ENCODE measurements around the gene TMA7B. TPM values are rescaled to one million over a fixed set of nuclear protein-coding genes. Genes with fewer than 3 reads are reported as not detected.

TMA7B gene
- total RNA-seq: under 1 TPM in 1 of 2 donors, not detected in 1; 0.20 TPM

- TF ChIP-seq CTCF (IDR thresholded peaks at IDR 0.05): no peak
Measured at GRCh38 chr22:39959640-39960447, at the start of gene TMA7B. Gene TMA7B, plus strand, starts transcription at chr22:39960397. Its CDS starts 3,978 bp downstream, at chr22:39964375.

GRCh38 chr22:39910876-39911613 is 49.2 kb upstream of the TMA7B start:
- DNase-seq: no peak
- Histone ChIP-seq H3K27ac (no peak overlapping the region), H3K27me3 (peaks cover 4% of the 10 kb centered on the region), H3K9me3 (no peaks in the 10 kb centered on the region), H3K4me3 (no peak overlapping the region), H3K36me3 (no peaks in the 10 kb centered on the region), H3K9ac (ENCODE audit: low read depth in 2 of 2, low read length in 2 of 2) (no peak overlapping the region), H3K4me1 (no peaks in the 10 kb centered on the region)
- intact Hi-C loops (cut with DNase I): no loop called here
- no peak for TF ChIP-seq CTCF (IDR thresholded peaks at IDR 0.05)

More at GRCh38 chr22:39959640-39960447, at the start of gene TMA7B:
- Histone ChIP-seq H3K27me3 (no peaks in the 10 kb centered on the region), H3K36me3 (no peaks in the 10 kb centered on the region), H3K4me3 (no peak within 1 kb of the TSS), H3K4me1 (no peaks in the 10 kb centered on the region), H3K9ac (ENCODE audit: low read depth in 2 of 2, low read length in 2 of 2) (no peak within 1 kb of the TSS), H3K9me3 (no peaks in the 10 kb centered on the region), H3K27ac (no peak within 1 kb of the TSS)
- no peak for DNase-seq
- intact Hi-C loops (cut with DNase I): no loop called here

DNA sequence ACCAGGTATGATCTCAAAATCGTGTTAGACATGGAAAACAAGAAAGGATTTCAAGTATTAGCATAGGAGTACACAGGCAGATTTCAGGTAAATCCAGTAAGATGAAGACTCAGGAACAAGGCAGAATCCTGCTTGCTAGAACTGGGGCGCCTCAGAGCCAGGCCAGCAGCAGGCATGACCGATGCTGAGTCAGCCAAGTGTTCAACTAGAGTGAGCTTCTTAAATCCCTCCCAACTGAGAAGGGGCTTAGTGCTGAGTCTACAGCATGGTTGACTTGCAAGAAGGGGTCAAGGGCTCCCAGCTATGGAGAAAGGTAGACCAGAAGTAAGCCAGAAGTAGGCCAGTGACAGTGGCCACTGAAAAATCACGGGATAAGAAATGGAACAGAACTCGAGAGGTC is 46.9 kb upstream of the TMA7B start:
- no peak for DNase-seq
- TF ChIP-seq CTCF (IDR thresholded peaks at IDR 0.05): no peak

DNA sequence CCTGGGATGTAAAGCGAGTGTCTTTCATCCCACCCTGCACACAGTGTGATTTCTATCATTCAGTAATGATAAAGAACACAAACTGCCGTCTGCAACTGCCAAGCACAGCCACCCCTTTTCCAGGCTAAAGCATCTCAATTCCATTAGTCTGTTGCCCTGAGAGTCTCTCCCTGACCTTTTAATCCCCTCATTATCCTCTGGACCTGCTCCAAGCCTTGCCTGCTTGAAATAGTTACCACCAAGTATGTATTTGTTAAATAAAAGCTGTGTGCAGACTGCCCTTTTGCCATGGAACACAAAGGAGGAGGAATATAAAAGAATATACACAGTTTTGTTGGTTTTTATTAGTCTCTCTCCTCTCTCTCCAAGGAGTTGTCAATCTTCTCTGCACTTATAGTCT is 46.3 kb upstream of the TMA7B start:
- Histone ChIP-seq H3K9ac (ENCODE audit: low read depth in 2 of 2, low read length in 2 of 2) (no peak overlapping the region), H3K9me3 (no peaks in the 10 kb centered on the region), H3K27ac (no peak overlapping the region), H3K4me1 (no peaks in the 10 kb centered on the region), H3K27me3 (peaks cover 4% of the 10 kb centered on the region), H3K36me3 (no peaks in the 10 kb centered on the region), H3K4me3 (no peak overlapping the region)
- DNase-seq: no peak
- intact Hi-C loops (cut with DNase I): no loop called here
- TF ChIP-seq CTCF (IDR thresholded peaks at IDR 0.05): no peak

More for the DNA sequence above, 46.9 kb upstream of the TMA7B start:
- Histone ChIP-seq H3K4me3 (no peak overlapping the region), H3K27me3 (peaks cover 4% of the 10 kb centered on the region), H3K27ac (no peak overlapping the region), H3K9ac (ENCODE audit: low read depth in 2 of 2, low read length in 2 of 2) (no peak overlapping the region), H3K4me1 (no peaks in the 10 kb centered on the region), H3K36me3 (no peaks in the 10 kb centered on the region), H3K9me3 (no peaks in the 10 kb centered on the region)
- intact Hi-C loops (cut with DNase I): no loop called here

- H3K9me3 ChIP-seq: no peaks in the 10 kb centered on the region
- no peak for DNase-seq
- no peaks in the 10 kb centered on the region for H3K4me1 ChIP-seq
- intact Hi-C loops (cut with DNase I): no loop called here
- no peak overlapping the region for H3K4me3 ChIP-seq
- H3K27ac ChIP-seq: no peak overlapping the region
- no peak for TF ChIP-seq CTCF (IDR thresholded peaks at IDR 0.05)
- H3K36me3 ChIP-seq: no peaks in the 10 kb centered on the region
- H3K9ac ChIP-seq (ENCODE audit: low read depth in 2 of 2, low read length in 2 of 2): no peak overlapping the region
- H3K27me3 ChIP-seq: peaks cover 4% of the 10 kb centered on the region
Measured at GRCh38 chr22:39914584-39914983, 45.6 kb upstream of the TMA7B start.

Data from colonic mucosa (tissue), 4 donors.